Measurements from ENCODE around the gene ITPR2.
"Not testable (repeated sequence)": the region's sequence is repeated elsewhere in the genome, so short reads cannot be mapped to it uniquely, and the experiment has no call there.

Gene ITPR2

GRCh38 chr12:26790645-26790994 is 42.4 kb downstream of the ITPR2 start:
- H3K36me3 Mint-ChIP-seq: peaks cover 14% of the 10 kb centered on the region
- H3K9me3 Mint-ChIP-seq: no peaks in the 10 kb centered on the region
- H3K4me1 Mint-ChIP-seq: peaks cover 29% of the 10 kb centered on the region
- DNase-seq (ENCODE audit: low spot score in 2 of 2) (no peak), ATAC-seq (no peak)
- H3K27ac Mint-ChIP-seq: no peak overlapping the region
- no peak overlapping the region for H3K4me3 Mint-ChIP-seq

- Mint-ChIP-seq H3K36me3 (peaks cover 14% of the 10 kb centered on the region), H3K9me3 (no peaks in the 10 kb centered on the region), H3K4me1 (peaks cover 29% of the 10 kb centered on the region), H3K4me3 (no peak overlapping the region), H3K27ac (no peak overlapping the region)
- no peak for DNase-seq (ENCODE audit: low spot score in 2 of 2)
- ATAC-seq: no peak
Observed at GRCh38 chr12:26789731-26790644, 43.0 kb downstream of the ITPR2 start.

GRCh38 chr12:26786865-26787514 is 46.0 kb downstream of the ITPR2 start:
- Mint-ChIP-seq H3K4me3 (no peak overlapping the region), H3K27ac (peak overlapping the region; percentile 17), H3K36me3 (peaks cover 14% of the 10 kb centered on the region), H3K9me3 (no peaks in the 10 kb centered on the region), H3K4me1 (peaks cover 24% of the 10 kb centered on the region)
- no peak for ATAC-seq
- DNase-seq (ENCODE audit: low spot score in 2 of 2): no peak

- ATAC-seq: no peak
- DNase-seq (ENCODE audit: low spot score in 2 of 2): no peak
Observed at GRCh38 chr12:26786491-26786864, 46.5 kb downstream of the ITPR2 start.

GRCh38 chr12:26783816-26784379 is 49.1 kb downstream of the ITPR2 start:
- H3K27ac Mint-ChIP-seq; H3K4me3 Mint-ChIP-seq; H3K9me3 Mint-ChIP-seq; ATAC-seq; DNase-seq (ENCODE audit: low spot score in 2 of 2): not testable (repeated sequence)
- Mint-ChIP-seq H3K36me3 (peaks cover 14% of the 10 kb centered on the region), H3K4me1 (peaks cover 17% of the 10 kb centered on the region)

More at GRCh38 chr12:26786491-26786864, 46.5 kb downstream of the ITPR2 start:
- no peak overlapping the region for H3K4me3 Mint-ChIP-seq
- H3K27ac Mint-ChIP-seq: peak overlapping the region; percentile 17
- peaks cover 24% of the 10 kb centered on the region for H3K4me1 Mint-ChIP-seq
- no peaks in the 10 kb centered on the region for H3K9me3 Mint-ChIP-seq
- H3K36me3 Mint-ChIP-seq: peaks cover 14% of the 10 kb centered on the region

GRCh38 chr12:26783131-26783526 is 49.9 kb downstream of the ITPR2 start:
- DNase-seq (ENCODE audit: low spot score in 2 of 2): no peak
- Mint-ChIP-seq H3K4me1 (peaks cover 10% of the 10 kb centered on the region), H3K27ac (no peak overlapping the region), H3K4me3 (no peak overlapping the region), H3K36me3 (peaks cover 11% of the 10 kb centered on the region), H3K9me3 (peaks cover 5% of the 10 kb centered on the region)
- ATAC-seq: no peak

GRCh38 chr12:26782372-26783130 is 50.4 kb downstream of the ITPR2 start:
- ATAC-seq (no peak), DNase-seq (ENCODE audit: low spot score in 2 of 2) (no peak)
- Mint-ChIP-seq H3K36me3 (peaks cover 5% of the 10 kb centered on the region), H3K4me1 (peaks cover 9% of the 10 kb centered on the region), H3K4me3 (no peak overlapping the region), H3K27ac (no peak overlapping the region), H3K9me3 (peaks cover 5% of the 10 kb centered on the region)

- ATAC-seq; H3K36me3 Mint-ChIP-seq; H3K27ac Mint-ChIP-seq; H3K4me1 Mint-ChIP-seq; DNase-seq (ENCODE audit: low spot score in 2 of 2); H3K4me3 Mint-ChIP-seq: not testable (repeated sequence)
- H3K9me3 Mint-ChIP-seq: peaks cover 16% of the 10 kb centered on the region
Observed at GRCh38 chr12:26780656-26781055, 52.3 kb downstream of the ITPR2 start.

- not testable (repeated sequence) for ATAC-seq; H3K36me3 Mint-ChIP-seq; H3K4me1 Mint-ChIP-seq; H3K4me3 Mint-ChIP-seq; H3K27ac Mint-ChIP-seq; DNase-seq (ENCODE audit: low spot score in 2 of 2)
- H3K9me3 Mint-ChIP-seq: peaks cover 21% of the 10 kb centered on the region
Observed at GRCh38 chr12:26778173-26778775, 54.7 kb downstream of the ITPR2 start.

- Mint-ChIP-seq H3K4me1 (peaks cover 9% of the 10 kb centered on the region), H3K4me3 (no peak overlapping the region), H3K27ac (no peak overlapping the region), H3K36me3 (no peaks in the 10 kb centered on the region), H3K9me3 (peaks cover 21% of the 10 kb centered on the region)
- ATAC-seq (no peak), DNase-seq (ENCODE audit: low spot score in 2 of 2) (no peak)
Observed at GRCh38 chr12:26777236-26777635, 55.8 kb downstream of the ITPR2 start.

GRCh38 chr12:26775991-26776390 is 57.0 kb downstream of the ITPR2 start:
- not testable (repeated sequence) for H3K4me3 Mint-ChIP-seq; H3K27ac Mint-ChIP-seq; DNase-seq (ENCODE audit: low spot score in 2 of 2); H3K4me1 Mint-ChIP-seq; ATAC-seq; H3K36me3 Mint-ChIP-seq
- H3K9me3 Mint-ChIP-seq: peaks cover 21% of the 10 kb centered on the region

- peaks cover 4% of the 10 kb centered on the region for H3K36me3 Mint-ChIP-seq
- peaks cover 17% of the 10 kb centered on the region for H3K9me3 Mint-ChIP-seq
- H3K4me1 Mint-ChIP-seq: peaks cover 26% of the 10 kb centered on the region
- DNase-seq (ENCODE audit: low spot score in 2 of 2) (no peak), ATAC-seq (no peak)
- H3K4me3 Mint-ChIP-seq: no peak overlapping the region
- no peak overlapping the region for H3K27ac Mint-ChIP-seq
Observed at GRCh38 chr12:26773313-26774104, 59.5 kb downstream of the ITPR2 start.

GRCh38 chr12:26771861-26772260 is 61.1 kb downstream of the ITPR2 start:
- Mint-ChIP-seq H3K27ac (no peak overlapping the region), H3K4me1 (peaks cover 26% of the 10 kb centered on the region), H3K36me3 (peaks cover 4% of the 10 kb centered on the region), H3K4me3 (no peak overlapping the region), H3K9me3 (peaks cover 11% of the 10 kb centered on the region)
- ATAC-seq (no peak), DNase-seq (ENCODE audit: low spot score in 2 of 2) (no peak)

Data from stimulated activated effector memory CD8-positive, alpha-beta T cell treated with anti-CD3 and anti-CD28 coated beads, Interleukin-12 subunit alpha, Interleukin-12 subunit beta, amount 100 ng/mL, for 72 hours (primary cell).